NCI-H146 (cell line): ENCODE measurements around the gene PPP1R16B.
"Not testable (repeated sequence)": the region's sequence is repeated elsewhere in the genome, so short reads cannot be mapped to it uniquely, and the experiment has no call there.

Experiments used
- DNase-seq: peaks from one replicate; lab custom pipeline; 2025; lab: John Stamatoyannopoulos, UW

Gene PPP1R16B

DNA sequence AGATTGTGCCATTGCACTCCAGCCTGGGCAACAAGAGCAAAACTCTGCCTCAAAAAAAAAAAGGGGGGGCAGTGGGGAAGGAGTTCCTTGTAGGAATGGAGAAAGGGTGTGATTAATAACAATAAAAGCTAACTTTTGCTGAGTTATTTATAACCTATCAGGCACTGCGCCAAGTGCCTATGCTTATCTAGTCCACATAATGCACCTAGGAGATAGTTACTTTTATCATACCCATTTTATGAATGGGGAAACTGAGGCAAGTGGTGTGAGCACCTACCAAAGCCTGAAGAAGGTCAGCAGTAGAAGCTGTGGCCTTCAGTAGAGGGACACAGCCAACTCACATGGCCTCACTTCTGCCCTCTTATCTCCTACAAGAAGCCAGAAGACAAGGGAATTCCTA, 13.6 kb upstream of the PPP1R16B start:
- DNase-seq: no peak

DNA sequence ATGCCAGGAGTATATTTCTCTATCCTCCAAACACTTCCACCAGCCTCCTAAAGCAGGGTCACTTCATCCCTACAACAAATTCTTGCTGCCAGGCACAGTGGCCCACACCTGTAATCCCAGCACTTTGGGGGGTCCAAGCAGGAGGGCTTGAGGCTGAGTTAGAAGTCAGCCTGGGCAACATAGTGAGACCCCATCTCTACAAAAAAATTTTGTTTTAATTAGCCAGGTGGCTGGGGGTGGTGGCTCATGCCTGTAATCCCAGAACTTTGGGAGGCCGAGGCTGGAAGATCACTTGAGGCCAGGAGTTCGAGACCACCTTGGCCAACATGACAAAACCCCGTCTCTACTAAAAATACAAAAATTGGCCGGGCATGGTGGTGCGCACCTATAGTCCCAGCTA, 11.4 kb upstream of the PPP1R16B start:
- DNase-seq: not testable (repeated sequence)

DNA sequence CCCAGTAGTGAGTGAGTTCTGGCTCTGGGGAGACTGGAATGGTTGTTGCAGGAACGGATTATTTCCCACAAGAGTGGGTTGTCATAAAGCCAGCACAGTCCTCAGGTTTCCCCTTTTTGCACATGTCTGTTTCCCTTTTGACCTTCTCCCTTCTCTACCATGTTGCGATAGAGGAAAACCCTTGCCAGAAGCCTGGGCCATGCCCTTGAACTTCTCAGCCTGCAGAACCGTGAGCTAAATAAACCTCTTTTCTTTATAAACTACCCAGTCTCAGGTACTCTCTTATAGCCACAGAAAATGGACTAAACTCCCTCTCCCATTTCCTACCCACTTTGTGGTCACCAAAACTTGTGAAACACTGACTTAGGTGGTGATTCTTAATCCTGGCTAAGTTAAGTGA, 7.2 kb upstream of the PPP1R16B start:
- DNase-seq: no peak

DNA sequence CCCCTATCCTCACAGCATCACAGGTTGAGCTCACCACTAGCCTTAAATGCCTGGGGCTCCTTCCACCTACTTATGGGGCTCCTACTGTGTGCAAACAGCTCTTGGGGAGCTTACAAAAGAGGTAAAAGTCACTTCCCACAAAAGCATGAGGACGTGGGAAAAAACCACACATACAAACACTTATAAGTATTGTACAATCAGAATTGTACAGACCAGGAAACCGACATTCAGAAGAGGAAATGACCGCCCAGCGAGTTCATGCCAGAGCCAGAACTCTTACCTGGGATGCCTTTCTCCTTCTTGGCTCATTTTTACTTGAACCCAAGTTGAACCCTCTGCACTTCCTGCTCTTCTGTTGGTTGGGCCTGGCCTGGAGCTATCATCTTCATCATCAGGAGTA, 6.3 kb upstream of the PPP1R16B start:
- no peak for DNase-seq

DNA sequence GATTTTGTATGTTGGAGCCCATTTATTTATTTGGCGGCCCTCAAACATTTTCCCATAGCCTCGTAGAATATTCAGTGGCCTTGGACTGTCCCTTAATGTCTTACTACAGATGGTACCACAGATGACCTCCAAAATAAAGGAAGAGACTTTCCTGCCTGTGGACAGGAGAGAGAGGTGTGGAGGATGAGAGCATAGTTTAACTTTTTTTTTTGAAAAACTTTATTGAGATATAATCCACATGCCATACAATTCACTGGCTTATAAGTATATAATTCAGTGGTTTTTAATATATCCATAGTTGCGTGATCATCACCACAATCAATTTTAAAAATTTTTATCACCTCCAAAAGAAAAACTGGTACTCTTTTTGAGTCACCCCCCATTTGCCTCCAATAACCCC, 4.6 kb upstream of the PPP1R16B start:
- DNase-seq: no peak

DNA sequence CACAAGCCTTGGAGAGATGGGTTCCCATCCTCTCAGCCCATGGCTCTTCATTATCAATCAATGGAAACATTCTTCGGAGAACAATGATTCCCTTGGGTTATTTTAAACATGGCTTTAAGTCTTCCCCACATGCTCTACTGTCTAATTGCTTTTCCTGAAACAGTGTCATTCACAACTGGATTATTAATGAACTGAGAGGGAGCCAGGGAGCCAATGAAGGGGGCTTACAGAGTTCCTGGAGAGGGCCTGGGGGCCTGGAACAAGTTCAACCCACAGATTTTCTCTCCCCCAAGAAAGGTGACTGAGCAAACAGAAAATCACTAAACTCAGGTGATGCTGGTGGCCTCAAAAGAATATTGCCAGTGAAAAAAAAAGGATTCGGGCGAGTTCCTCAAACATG, 1.3 kb upstream of the PPP1R16B start:
- DNase-seq: no peak

DNA sequence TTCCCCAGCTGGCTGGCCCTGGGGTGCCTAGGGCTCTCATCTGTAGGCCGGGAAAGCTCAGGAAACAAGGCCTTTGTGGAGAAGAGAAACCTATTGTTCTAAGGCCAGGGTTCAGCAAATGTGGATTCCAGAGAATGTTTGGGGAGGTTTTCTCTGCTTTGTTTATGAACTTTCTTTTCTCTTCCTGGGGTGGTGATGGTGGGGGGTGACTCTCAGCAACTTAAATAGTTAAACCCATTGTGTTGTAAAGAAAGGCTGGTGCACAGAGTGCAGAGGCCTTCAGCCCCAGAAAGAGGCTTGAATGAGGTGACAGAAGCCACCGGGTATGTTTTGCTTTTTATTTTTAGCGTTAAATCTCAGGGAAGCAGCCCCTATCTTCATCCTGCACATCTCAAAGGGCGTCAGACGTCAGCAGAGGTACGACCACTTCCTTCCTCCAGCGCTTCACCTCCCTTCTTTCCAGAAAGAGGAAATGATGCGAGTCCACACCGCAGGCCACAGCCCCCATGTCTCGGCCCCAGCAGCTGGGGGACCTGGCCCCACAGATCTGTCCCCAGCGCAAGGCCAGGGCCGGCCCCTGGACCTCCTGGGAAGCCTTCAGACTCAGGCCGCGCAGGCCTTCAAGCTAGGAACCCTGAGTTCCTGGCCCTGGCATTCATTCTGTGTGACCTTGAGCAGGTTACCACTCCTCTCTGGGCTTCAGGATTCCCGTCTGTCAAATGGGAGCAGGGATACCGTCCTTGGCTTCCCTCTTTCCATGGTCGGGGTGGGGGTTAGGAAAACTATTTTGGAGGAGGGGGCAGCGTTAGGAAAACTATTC, 605 bp upstream of the PPP1R16B start:
- no peak for DNase-seq

DNA sequence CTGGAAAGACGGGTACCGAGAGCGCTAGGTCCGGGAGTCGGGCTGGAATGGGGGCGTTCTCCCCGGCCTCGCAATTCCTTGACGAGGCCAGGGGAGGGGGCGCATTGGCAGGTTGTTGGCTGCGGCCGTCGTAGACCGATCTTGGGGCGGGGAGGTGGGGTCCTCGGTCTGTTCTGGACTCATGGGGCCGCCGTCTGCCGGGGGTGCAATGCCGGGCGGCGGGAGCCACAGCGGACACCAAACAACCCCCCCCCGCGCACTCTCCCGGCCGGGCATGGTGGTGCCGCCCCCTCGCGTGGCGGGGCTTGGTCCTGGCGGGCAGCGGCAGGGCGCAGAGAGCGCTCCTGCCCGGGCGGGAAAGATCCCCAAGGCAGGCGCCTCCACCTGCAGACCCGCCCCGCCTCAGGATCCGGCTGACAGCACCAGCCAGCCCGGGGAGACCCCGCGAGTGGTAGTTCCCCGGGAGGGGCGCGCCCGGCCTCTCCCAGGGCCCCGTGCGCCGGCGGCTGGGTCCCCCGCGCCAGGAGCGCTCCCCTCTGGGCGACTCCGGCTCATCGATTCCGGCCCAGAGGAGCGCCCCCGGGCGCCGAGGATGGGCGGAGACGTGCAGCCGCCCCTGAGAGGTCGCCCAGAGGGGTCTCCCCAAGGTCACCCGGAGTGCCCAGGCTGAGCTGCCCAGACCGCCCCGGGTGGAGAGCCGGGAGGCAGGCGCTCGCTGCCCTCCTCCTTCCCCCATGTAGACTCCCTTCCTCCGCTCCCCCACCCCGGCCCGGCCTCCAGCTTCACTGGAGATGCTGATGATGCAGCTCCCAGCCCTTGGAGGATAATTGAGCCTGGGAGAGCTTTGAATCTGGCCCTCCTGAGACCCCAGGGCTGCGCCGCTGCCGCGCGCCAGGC, 709 bp downstream of the PPP1R16B start:
- peak; percentile 55 for DNase-seq

DNA sequence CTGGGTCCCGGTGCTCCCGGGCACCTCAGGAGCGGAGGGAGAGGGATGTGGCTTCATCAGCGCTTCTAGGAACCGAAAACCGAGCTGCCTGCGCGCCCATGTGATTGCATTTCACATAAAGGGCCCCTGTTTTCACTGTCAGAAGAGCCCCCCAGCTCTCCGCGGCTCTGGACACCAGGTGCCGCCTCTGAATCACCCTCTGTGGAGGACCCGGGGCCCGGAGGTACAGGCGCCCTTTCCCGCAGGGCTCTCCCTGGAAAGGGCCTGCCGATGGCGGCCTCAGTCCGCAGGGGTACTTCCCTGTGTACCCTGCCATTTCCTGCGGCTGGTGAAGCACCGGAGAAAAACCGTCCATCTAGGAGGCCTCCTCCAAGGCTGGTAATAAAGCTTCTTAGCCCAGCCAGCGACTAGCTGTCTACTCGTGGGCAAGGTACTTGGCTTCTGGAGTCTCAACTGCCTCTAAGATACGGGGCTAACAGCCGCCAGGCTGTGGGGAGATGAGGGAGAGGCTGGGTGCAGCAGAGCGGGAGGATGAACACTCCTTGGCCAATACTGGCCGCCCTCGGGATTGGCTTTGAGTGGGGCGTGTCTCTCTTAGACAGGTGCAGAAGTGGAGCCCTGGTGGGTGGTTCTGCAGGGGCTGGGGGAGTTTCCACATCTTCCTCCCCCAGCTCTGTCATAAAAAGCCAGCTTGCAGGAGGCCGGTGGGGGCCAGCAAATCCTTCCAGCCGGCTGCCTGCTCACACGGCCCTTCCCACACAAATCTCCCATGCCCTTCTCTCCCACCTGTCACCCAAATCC, 1.6 kb downstream of the PPP1R16B start:
- peak; percentile 81 for DNase-seq

DNA sequence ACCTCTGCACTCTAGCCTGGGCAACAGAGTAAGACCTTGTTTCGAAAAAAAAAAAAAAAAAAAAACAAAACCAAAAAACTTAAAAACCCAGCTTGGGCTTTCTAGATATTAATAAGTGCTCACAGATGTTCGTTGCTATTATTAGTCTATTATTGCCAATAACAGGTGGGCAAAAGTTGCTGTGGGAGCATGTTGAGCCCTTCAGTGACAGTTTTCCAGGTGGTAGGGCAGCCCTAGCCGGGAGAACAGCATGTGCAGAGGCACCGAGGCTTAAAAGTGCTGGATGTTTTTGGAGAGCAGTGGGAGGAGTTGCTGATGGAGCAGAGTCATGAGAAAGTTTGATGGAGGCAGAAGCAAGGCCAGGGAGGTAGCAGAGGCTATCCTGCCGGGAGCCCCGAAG, 4.4 kb downstream of the PPP1R16B start:
- DNase-seq: no peak

DNA sequence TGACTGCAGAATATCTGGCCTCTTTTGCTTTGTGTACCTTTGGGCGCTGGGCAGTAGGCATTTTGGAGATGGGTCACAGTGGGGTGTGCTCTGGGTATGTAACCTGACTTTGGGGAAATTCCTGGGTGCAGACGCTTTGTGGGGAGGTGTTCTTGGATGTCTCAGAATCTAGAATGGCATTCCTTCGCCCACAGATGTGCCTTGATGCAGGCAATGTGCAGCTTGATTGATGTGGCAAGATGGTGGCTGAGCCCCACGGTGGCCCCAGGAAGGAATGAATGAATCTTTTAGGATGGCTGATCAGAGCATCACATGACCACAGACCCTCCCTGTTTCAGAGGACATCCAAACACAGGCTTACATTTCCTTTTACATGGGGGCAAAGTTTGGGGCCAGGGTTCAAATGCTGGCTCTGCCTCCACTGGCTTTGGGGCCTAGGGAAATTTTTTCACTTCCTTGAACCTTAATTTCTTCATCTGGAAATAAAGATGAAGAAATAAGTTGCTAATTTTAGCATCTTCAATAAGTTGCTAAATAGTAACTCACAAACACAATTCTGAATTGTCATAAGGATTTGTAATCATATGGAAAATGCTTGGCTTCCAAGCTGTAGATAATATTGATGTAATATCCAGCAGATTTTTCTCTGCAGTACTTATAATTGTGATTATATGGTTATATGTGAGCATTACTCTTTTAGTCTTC, 5.6 kb downstream of the PPP1R16B start:
- no peak for DNase-seq

DNA sequence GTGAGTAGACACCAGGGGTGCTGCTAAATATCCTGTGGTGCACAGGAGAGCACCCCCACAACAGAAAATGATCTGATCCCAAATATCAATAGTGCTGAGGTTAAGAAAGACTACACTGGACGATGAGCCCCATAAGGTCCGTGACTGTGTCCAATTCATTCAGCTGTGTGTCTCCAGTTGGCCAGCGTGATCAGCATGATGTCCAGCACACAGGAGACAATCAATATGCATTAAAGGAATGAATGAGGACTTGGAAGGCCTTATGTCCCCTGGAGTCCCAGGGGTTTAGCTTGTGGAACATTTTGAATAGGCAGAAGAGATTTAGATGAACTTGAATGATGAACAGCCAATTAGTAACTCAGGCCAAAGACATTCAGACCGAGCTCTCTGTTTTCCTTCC, 6.3 kb downstream of the PPP1R16B start:
- DNase-seq: no peak

DNA sequence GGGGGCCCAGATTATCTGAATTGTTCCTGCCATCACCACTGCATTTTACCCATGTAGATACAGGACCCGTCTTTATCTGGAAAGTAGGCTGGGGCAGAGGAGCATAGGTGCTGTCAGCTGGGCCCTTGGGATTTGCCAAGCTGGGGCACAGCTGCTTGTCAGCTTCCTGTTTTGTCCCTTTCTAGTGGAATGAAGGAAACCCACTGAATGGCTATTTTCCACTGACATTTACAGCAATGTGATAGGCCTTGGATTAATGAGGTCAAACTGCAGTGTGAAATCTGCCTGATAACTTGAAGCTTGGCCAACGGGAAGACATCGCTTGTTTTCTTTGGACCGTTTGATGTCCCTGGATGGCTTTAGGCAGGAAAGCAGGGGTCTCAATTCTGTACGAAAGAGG, 6.7 kb downstream of the PPP1R16B start:
- no peak for DNase-seq

DNA sequence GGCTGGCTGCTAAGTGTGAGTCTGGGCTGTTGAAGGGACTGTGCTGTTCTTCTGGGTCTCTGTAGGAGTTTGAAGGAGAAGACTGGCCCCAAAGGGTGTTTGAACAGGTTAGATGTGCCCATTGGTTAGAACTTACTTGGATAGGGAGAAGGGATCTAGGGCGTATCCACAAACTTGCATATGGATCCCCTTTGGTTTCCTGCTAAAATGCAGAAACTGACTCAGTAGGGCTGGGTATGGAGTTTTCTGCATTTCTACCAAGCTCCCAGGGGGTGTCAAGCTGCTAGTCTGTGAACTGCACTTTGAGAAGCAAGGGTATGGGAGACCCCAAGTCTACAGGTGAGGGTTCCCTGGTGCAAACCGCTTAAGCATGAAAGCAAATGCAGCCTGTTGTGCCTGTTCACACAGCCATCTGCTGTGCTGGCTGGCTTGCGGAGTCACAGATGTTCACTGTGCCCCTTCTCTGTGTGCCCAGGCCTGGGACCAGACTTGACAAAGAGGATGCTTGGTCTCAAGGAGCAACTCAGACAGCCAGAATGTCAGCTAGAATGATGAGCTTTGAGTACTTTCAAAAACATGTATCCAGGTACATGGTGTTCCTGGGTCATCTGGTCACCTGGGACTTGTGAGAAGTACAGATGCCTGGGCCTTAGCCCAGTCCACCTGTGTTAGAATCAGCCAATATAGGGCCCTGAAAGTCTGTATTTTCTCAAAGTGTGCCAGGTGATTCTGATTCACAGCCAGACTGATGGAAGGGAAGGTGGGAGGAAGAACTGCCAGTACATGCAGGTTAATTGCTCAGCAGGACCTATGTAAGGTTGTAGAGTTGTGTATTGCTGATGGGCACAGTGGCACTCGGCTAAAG, 7.4 kb downstream of the PPP1R16B start:
- DNase-seq: no peak

DNA sequence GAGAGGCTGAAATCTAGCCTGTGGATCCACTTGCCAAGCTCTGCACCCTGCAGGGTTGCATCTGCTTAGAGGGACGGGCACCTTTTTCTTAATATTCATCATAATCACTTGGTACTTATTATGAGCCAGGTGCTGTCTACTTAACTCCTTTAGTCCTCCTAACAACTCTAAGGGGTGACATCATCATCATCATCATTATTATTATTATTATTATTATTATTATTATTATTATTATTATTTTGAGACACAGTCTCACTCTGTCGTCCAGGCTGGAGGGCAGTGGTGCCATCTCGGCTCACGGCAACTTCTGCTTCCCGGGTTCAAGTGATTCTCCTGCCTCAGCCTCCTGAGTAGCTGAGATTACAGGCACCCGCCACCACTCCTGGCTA, 8.1 kb downstream of the PPP1R16B start:
- DNase-seq: not testable (repeated sequence)

DNA sequence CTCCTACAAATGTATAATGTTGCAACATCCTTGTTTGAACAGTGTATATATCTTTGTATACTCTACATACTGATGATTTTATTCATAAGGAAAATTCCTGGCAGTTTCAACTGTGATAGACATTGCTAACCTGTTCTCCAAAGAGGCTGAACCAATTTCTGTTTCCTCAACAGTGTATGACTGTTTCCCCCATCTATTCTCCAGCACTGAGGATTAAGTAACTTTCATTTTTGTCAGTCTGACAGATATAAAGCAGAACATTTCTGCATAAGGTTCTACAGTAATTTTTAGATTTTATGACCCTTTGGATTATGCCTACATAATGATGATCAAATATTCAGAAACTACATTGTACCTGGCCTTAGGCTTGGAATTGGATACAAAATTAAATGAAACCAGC, 9.9 kb downstream of the PPP1R16B start:
- no peak for DNase-seq

DNA sequence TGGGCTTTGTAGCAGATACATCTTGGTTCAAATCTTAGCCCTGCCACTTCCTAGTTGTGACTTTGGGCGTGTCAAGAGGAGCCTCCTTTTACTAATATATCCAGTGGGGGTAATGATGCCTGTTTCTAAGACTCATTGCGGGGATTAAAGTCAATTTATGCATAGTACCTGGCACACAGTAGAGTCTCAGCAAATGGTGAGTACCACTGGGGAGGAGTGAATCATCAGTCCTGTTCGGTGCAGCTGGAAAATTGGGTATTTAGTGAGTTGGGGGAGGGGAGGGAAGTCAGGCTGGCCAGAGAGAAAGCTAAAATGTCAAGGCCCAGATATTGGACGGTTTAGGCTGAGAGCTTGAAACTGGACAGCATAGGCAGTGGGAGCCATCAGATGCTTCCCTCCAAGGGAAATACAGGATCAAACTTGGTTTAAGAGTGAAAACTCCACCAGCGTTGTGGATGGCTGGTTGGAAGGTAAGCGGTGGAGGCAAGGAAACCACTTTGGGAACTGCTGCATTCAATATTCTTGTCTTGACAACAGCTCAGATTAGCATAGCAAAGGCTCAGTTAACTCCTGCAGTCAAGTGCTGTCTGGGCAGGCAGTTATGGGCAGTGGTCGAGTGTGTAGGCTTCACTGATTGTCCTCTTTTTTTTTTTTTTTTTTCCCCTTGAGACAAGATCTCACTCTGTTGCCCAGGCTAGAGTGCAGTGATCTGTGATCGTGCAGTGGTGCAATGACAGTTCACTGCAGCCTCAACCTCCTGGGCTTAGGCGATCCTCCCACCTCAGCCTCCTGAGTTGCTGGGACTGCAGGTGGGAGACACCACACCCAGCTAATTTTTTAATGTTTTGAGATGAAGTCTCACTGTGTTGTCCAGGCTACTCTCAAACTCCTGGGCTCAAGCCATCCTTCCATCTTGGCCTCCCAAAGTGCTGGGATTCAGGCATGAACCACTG, 12.9 kb downstream of the PPP1R16B start:
- DNase-seq: no peak

DNA sequence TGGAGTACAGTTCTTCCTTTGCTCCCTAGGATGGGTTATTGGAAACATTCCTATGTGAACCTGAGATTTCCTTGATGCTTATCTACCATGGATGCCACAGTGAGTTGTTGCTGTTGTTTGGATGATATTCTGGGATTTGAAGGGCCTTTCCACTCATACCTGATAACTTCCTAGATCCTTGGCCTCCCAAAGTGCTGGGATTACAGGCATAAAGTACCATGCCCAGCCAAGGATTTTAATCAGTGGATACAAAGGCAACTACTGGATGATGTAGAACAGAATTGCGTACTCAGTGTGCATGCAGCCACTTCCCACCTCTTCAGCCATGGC, 20.0 kb downstream of the PPP1R16B start:
- no peak for DNase-seq

DNA sequence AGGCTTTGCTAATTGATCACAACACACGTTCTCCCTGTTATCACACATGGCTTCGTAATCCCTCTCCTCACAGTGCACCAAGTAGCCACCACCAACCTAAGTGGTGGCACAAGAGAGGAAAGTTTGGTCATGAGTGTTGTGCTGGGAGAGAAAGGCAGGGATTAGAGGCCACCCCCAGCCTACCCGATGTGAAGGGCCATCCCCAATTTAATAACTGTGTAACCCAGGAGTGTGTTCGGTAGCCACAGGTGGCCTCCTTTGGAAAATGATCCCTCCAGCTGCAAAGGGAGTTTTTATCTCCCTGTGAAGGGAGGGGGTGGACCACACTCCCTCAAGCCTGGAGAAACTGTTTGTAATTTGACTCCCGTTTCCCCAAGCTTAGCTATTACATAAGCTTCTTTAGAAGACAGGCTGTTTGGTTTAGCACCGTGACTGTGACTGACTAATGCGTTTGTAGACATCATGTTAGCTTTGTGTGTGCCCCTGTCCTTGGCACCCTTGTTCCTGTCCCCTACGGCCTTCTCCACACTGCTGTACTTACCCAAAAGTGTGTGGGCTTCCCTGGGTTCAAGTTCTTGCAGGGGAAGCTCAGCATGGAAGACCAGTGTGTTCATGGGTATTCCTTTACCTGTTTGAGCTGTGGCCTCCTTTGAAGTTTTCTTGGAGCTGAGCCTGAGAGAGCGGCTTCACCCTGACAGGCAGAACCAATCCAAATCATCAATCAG, 20.6 kb downstream of the PPP1R16B start:
- peak; percentile 93 for DNase-seq
